ENCODE data around the gene DTX3L. TPM values are rescaled to one million over a fixed set of nuclear protein-coding genes. Genes with fewer than 3 reads are reported as not detected.

DTX3L gene
- total and polyA plus RNA-seq, 10 of the 15 experiments (the other 5 are each of a cell fraction or from before 2014, with no cell fraction given), result 9.9 to 41.4 (median 21.7) TPM

DNA sequence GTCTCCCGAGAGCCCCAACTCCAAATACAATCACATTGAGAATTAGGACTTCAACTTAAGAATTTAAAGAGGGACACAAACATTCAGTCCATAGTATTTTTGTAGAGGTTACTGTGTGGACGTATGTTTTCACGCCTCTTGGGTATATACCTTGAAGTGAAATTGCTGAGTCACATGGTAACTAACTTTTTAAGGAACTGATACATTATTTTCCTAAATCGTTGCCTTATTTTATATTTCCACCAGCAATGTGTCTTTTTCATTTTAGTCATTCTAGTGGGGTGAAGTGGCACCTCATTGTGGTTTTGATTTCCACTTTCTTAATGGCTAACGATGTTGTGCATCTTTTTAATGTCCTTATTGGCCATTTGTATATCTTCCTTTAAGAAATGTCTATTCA is 25.2 kb downstream of the DTX3L start (continued):
- TF ChIP-seq, protein P1, sequence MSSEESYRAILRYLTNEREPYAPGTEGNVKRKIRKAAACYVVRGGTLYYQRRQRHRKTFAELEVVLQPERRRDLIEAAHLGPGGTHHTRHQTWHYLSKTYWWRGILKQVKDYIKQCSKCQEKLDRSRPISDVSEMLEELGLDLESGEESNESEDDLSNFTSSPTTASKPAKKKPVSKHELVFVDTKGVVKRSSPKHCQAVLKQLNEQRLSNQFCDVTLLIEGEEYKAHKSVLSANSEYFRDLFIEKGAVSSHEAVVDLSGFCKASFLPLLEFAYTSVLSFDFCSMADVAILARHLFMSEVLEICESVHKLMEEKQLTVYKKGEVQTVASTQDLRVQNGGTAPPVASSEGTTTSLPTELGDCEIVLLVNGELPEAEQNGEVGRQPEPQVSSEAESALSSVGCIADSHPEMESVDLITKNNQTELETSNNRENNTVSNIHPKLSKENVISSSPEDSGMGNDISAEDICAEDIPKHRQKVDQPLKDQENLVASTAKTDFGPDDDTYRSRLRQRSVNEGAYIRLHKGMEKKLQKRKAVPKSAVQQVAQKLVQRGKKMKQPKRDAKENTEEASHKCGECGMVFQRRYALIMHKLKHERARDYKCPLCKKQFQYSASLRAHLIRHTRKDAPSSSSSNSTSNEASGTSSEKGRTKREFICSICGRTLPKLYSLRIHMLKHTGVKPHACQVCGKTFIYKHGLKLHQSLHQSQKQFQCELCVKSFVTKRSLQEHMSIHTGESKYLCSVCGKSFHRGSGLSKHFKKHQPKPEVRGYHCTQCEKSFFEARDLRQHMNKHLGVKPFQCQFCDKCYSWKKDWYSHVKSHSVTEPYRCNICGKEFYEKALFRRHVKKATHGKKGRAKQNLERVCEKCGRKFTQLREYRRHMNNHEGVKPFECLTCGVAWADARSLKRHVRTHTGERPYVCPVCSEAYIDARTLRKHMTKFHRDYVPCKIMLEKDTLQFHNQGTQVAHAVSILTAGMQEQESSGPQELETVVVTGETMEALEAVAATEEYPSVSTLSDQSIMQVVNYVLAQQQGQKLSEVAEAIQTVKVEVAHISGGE (CRISPR knock-in tag; IDR thresholded peaks at IDR 0.05), result no peak
- TF ChIP-seq BCL11A (IDR thresholded peaks at IDR 0.05; ENCODE audit: low read depth, low read length), result peak; percentile 62; the same call in 1 of the 2 replicates
- TF ChIP-seq FOS (IDR thresholded peaks at IDR 0.05; ENCODE audit: borderline replicate concordance, extremely low read depth, insufficient read length), result no peak
- TF ChIP-seq, protein P2, sequence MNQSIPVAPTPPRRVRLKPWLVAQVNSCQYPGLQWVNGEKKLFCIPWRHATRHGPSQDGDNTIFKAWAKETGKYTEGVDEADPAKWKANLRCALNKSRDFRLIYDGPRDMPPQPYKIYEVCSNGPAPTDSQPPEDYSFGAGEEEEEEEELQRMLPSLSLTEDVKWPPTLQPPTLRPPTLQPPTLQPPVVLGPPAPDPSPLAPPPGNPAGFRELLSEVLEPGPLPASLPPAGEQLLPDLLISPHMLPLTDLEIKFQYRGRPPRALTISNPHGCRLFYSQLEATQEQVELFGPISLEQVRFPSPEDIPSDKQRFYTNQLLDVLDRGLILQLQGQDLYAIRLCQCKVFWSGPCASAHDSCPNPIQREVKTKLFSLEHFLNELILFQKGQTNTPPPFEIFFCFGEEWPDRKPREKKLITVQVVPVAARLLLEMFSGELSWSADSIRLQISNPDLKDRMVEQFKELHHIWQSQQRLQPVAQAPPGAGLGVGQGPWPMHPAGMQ (IDR thresholded peaks at IDR 0.05; ENCODE audit: borderline replicate concordance), result no peak
- no peak for TF ChIP-seq CREB1 (IDR thresholded peaks at IDR 0.05; ENCODE audit: low read depth)
- no peak for TF ChIP-seq SREBF2 (IDR thresholded peaks at IDR 0.05; ENCODE audit: low read length)
- peak; percentile 57; the same call in 1 of the 2 replicates for TF ChIP-seq CREM (IDR thresholded peaks at IDR 0.05; ENCODE audit: low read depth)
- TF ChIP-seq PAX5 (IDR thresholded peaks at IDR 0.05; ENCODE audit: borderline replicate concordance, low read depth, low read length), result no peak
- peak; percentile 51; the same call in 1 of the 2 replicates for TF ChIP-seq ZNF24 (IDR thresholded peaks at IDR 0.05)
- peak; percentile 94 for TF ChIP-seq NFIC (IDR thresholded peaks at IDR 0.05; ENCODE audit: low read depth, low read length)
- no peak for TF ChIP-seq MXI1 (IDR thresholded peaks at IDR 0.05; ENCODE audit: low read depth, low read length)
- TF ChIP-seq JUNB (IDR thresholded peaks at IDR 0.05), result peak; percentile 90
- peak; percentile 64 for TF ChIP-seq MEF2B (IDR thresholded peaks at IDR 0.05; ENCODE audit: partially characterized antibody, poor library complexity, severe bottlenecking)
- no peak for TF ChIP-seq ZZZ3 (IDR thresholded peaks at IDR 0.05; ENCODE audit: control insufficient read depth, insufficient read length, low read depth)
- TF ChIP-seq CBX5 (IDR thresholded peaks at IDR 0.05; ENCODE audit: low read depth), result peak; percentile 46; the same call in 1 of the 2 replicates
- TF ChIP-seq POLR2AphosphoS2 (IDR thresholded peaks at IDR 0.05; ENCODE audit: low read depth, low read length), result no peak
- no peak for TF ChIP-seq RCOR1 (conservative IDR thresholded peaks at IDR 0.05; ENCODE audit: low read depth, low read length)
- no peak for TF ChIP-seq NR2C2 (IDR thresholded peaks at IDR 0.05; ENCODE audit: borderline replicate concordance, control insufficient read depth, insufficient read length, low read depth)
- TF ChIP-seq, protein P3, sequence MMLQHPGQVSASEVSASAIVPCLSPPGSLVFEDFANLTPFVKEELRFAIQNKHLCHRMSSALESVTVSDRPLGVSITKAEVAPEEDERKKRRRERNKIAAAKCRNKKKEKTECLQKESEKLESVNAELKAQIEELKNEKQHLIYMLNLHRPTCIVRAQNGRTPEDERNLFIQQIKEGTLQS (IDR thresholded peaks at IDR 0.05; ENCODE audit: borderline replicate concordance, extremely low read depth, low read depth, low read length), result no peak
- no peak for TF ChIP-seq RFX5 (IDR thresholded peaks at IDR 0.05; ENCODE audit: low read depth, low read length)
- TF ChIP-seq, protein P4, sequence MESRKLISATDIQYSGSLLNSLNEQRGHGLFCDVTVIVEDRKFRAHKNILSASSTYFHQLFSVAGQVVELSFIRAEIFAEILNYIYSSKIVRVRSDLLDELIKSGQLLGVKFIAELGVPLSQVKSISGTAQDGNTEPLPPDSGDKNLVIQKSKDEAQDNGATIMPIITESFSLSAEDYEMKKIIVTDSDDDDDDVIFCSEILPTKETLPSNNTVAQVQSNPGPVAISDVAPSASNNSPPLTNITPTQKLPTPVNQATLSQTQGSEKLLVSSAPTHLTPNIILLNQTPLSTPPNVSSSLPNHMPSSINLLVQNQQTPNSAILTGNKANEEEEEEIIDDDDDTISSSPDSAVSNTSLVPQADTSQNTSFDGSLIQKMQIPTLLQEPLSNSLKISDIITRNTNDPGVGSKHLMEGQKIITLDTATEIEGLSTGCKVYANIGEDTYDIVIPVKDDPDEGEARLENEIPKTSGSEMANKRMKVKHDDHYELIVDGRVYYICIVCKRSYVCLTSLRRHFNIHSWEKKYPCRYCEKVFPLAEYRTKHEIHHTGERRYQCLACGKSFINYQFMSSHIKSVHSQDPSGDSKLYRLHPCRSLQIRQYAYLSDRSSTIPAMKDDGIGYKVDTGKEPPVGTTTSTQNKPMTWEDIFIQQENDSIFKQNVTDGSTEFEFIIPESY (IDR thresholded peaks at IDR 0.05), result no peak; the same call in 1 of the 2 replicates
- TF ChIP-seq RAD51 (IDR thresholded peaks at IDR 0.05), result peak; percentile 74
- 0 out of 2 replicates have a peak, but pooled peaks have one; percentile 32 for TF ChIP-seq GATAD2B (conservative IDR thresholded peaks at IDR 0.05; ENCODE audit: low read depth)
- TF ChIP-seq KLF5 (IDR thresholded peaks at IDR 0.05; ENCODE audit: partially characterized antibody), result peak; percentile 22
